Measurements from ENCODE around the gene KCTD3. TPM values are rescaled to one million over a fixed set of nuclear protein-coding genes. Genes with fewer than 3 reads are reported as not detected.

The KCTD3 gene
- 29.9 and 30.1 TPM in 2 replicates for total RNA-seq (2013; cell fraction: nucleolus; rRNA removed)
- total RNA-seq (2014; rRNA removed), result 13.6 and 14.2 TPM in 2 replicates
- total RNA-seq (2014; rRNA removed; fragmentation: Illumina TruSeq; extraction: Trizol), result 15.0 and 15.4 TPM in 2 replicates
- total RNA-seq (2021), result 11.4 and 14.0 TPM in 2 replicates
- polyA plus RNA-seq (2011; ENCODE audit: low read depth), result 4.2 TPM
- 19.8 and 20.7 TPM in 2 replicates for polyA plus RNA-seq (2011; rRNA removed)
- 9.4 and 10.5 TPM in 2 replicates for polyA plus RNA-seq (2011; cell fraction: cytosol; rRNA removed)
- polyA plus RNA-seq (2011; cell fraction: nucleus; rRNA removed), result 19.0 and 23.7 TPM in 2 replicates
- polyA plus RNA-seq (2012), result 5.4 and 6.0 TPM in 2 replicates
- 12.5 and 17.9 TPM in 2 replicates for polyA plus RNA-seq (2014; fragmentation: Illumina TruSeq; extraction: Trizol)
- polyA plus RNA-seq (2014; fragmentation: Nextera tagmentation; extraction: Ambion mirVana), result 1 to 10 TPM; 3.6 to 4.7 TPM
- 8.7 and 10.2 TPM in 2 replicates for polyA plus RNA-seq (2014; rRNA removed)
- polyA plus RNA-seq (2016; fragmentation: Nextera tagmentation; extraction: Ambion mirVana), result 1 to 10 TPM; 8.9 to 9.0 TPM
- polyA minus RNA-seq (2011; rRNA and poly(A)+ RNA removed), result 18.3 and 32.6 TPM in 2 replicates
- polyA minus RNA-seq (2011; cell fraction: cytosol; rRNA and poly(A)+ RNA removed), result 7.1 and 7.9 TPM in 2 replicates
- 16.7 and 23.9 TPM in 2 replicates for polyA minus RNA-seq (2011; cell fraction: nucleus; rRNA and poly(A)+ RNA removed)
- Bru-seq, nascent RNA, result percentile 75 among the genes with signal in this experiment
- percentile 67 among the genes with signal in this experiment for BruChase-seq, experiment 1, labeled RNA remaining after a 6-hour chase
- percentile 73 among the genes with signal in this experiment for BruChase-seq, experiment 2, labeled RNA remaining after a 2-hour chase
- long read RNA-seq, experiment 1, partial matches to known transcripts, result 0 of 1 reads
- long read RNA-seq, experiment 1, other reads (novel, unspliced or antisense), result 1 of 1 reads
- long read RNA-seq, experiment 2, partial matches to known transcripts, result 7 of 12 reads
- long read RNA-seq, experiment 2, other reads (novel, unspliced or antisense), result 4 of 12 reads

GRCh38 chr1:215566556-215567490 lies at the start of gene KCTD3:
TSS of gene KCTD3 (plus strand) at chr1:215567304. CDS start at chr1:215567686, 382 bp downstream.
- H3K4me3 ChIP-seq, result peak within 1 kb of the TSS; percentile 76
- WGBS (ENCODE audit: insufficient coverage, insufficient replicate concordance, low lambda C conversion rate, missing lambda C conversion rate), result 14% methylated on average over 33 of the region's 44 CpGs
- intact Hi-C loops (cut with micrococcal nuclease; ENCODE audit: unreplicated experiment), result no loop called here
- H3K9me3 ChIP-seq (replicated peaks; ENCODE audit: control insufficient read depth, insufficient read depth, low read length), result no peaks in the 10 kb centered on the region
- H3K79me2 ChIP-seq (ENCODE audit: control insufficient read depth, insufficient read depth, low read length), result peaks cover 45% of the 10 kb centered on the region
- H3K27ac ChIP-seq (ENCODE audit: control insufficient read depth, insufficient read depth), result peak within 1 kb of the TSS; percentile 89
- no peaks in the 10 kb centered on the region for H3K36me3 ChIP-seq (ENCODE audit: control insufficient read depth in 2 of 2, insufficient read depth in 2 of 2, low read length in 1 of 2)
- no peaks in the 10 kb centered on the region for H3K27me3 ChIP-seq (replicated peaks in 1 of 2; ENCODE audit: control insufficient read depth in 2 of 2, insufficient read depth in 2 of 2, low read length in 1 of 2)
- peaks cover 6% of the 10 kb centered on the region; the same call in 1 of the 2 replicates for H3K4me1 ChIP-seq (ENCODE audit: control insufficient read depth, insufficient read depth, low read length)
- peak; percentile 70 for ATAC-seq
- in situ Hi-C loops (cut with MboI), result no loop called here
- DNase-seq (ENCODE audit: low read depth, low spot score), result no peak
- H3K4me2 ChIP-seq (ENCODE audit: control insufficient read depth, insufficient read depth), result peak within 1 kb of the TSS; percentile 87
- ChIA-PET POLR2A (interaction anchor here (0.8 to 1.7 kb wide), 2 partner anchors 34 to 98 kb away, joined by 3 to 4 read pairs; no protein-coding TSS in a partner anchor), CTCF (interaction anchor here (0.6 to 1.5 kb wide), 5 partner anchors 13 to 1163 kb away, joined by 3 to 5 read pairs (median 3); no protein-coding TSS in a partner anchor), RAD21 (ENCODE audit: unreplicated experiment) (interaction anchor here (1.1 to 2.4 kb wide), 2 partner anchors 37 to 40 kb away, joined by 3 to 7 read pairs; no protein-coding TSS in a partner anchor), SMC1A (ENCODE audit: uncharacterized antibody, unreplicated experiment) (interaction anchor here (0.7 to 1.8 kb wide), 3 partner anchors 9 to 849 kb away, joined by 3 to 7 read pairs (median 3); no protein-coding TSS in a partner anchor)
- no TSS peak for BruUV-seq (replicated peaks)
- no peak for FAIRE-seq
- peak within 1 kb of the TSS; percentile 75 for H3K9ac ChIP-seq (ENCODE audit: control insufficient read depth, insufficient read depth, low read length)
- H4K20me1 ChIP-seq (ENCODE audit: control insufficient read depth, insufficient read depth), result no peaks in the 10 kb centered on the region
- H2AFZ ChIP-seq (ENCODE audit: control insufficient read depth, low read depth, low read length), result peak within 1 kb of the TSS; percentile 99
- TF ChIP-seq TCF12 (IDR thresholded peaks at IDR 0.05; ENCODE audit: low read depth, low read length), result no peak
- TF ChIP-seq E2F4 (IDR thresholded peaks at IDR 0.05; ENCODE audit: low read depth, low read length), result no peak
- peak; percentile 50; the same call in 1 of the 2 replicates for TF ChIP-seq RUNX3 (IDR thresholded peaks at IDR 0.05; ENCODE audit: low read length)
- peak; percentile 52; the same call in 1 of the 2 replicates for TF ChIP-seq ZNF24 (IDR thresholded peaks at IDR 0.05)
- 0 out of 3 replicates have a peak, but pooled peaks of 1 of the 2 experiments have one; percentile 31 for TF ChIP-seq EGR1 (IDR thresholded peaks at IDR 0.05; ENCODE audit: borderline replicate concordance in 1 of 2, low read depth in 2 of 2, low read length in 2 of 2)
- peak; percentile 70 to 83; a peak in 3 of 4 replicates for TF ChIP-seq IKZF2 (IDR thresholded peaks at IDR 0.05)
- no peak for TF ChIP-seq SIX5 (IDR thresholded peaks at IDR 0.05; ENCODE audit: low read depth, low read length, severe bottlenecking)
- peak; percentile 82; the same call in 1 of the 2 replicates for TF ChIP-seq GATAD2B (conservative IDR thresholded peaks at IDR 0.05; ENCODE audit: low read depth)
- no peak for TF ChIP-seq ZNF622 (IDR thresholded peaks at IDR 0.05)
- TF ChIP-seq NR2F1 (conservative IDR thresholded peaks at IDR 0.05), result peak; percentile 90
- TF ChIP-seq IKZF1 (conservative IDR thresholded peaks at IDR 0.05), result peak; percentile 95
- TF ChIP-seq, protein P1, sequence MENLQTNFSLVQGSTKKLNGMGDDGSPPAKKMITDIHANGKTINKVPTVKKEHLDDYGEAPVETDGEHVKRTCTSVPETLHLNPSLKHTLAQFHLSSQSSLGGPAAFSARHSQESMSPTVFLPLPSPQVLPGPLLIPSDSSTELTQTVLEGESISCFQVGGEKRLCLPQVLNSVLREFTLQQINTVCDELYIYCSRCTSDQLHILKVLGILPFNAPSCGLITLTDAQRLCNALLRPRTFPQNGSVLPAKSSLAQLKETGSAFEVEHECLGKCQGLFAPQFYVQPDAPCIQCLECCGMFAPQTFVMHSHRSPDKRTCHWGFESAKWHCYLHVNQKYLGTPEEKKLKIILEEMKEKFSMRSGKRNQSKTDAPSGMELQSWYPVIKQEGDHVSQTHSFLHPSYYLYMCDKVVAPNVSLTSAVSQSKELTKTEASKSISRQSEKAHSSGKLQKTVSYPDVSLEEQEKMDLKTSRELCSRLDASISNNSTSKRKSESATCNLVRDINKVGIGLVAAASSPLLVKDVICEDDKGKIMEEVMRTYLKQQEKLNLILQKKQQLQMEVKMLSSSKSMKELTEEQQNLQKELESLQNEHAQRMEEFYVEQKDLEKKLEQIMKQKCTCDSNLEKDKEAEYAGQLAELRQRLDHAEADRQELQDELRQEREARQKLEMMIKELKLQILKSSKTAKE (IDR thresholded peaks at IDR 0.05; ENCODE audit: low read depth, poor library complexity, severe bottlenecking), result no peak
- TF ChIP-seq, protein P2, sequence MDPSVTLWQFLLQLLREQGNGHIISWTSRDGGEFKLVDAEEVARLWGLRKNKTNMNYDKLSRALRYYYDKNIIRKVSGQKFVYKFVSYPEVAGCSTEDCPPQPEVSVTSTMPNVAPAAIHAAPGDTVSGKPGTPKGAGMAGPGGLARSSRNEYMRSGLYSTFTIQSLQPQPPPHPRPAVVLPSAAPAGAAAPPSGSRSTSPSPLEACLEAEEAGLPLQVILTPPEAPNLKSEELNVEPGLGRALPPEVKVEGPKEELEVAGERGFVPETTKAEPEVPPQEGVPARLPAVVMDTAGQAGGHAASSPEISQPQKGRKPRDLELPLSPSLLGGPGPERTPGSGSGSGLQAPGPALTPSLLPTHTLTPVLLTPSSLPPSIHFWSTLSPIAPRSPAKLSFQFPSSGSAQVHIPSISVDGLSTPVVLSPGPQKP (IDR thresholded peaks at IDR 0.05; ENCODE audit: low read depth, low read length), result 0 out of 2 replicates have a peak, but pooled peaks have one; percentile 28
